Measurements from ENCODE around the gene MRGPRF.
A peak's percentile ranks its signal among the peaks of the same experiment; 100 is the strongest.

The MRGPRF gene

GRCh38 chr11:69055598-69056516 lies 42.8 kb upstream of the MRGPRF start:
- H3K27me3 ChIP-seq (ENCODE audit: control insufficient read depth in 1 of 2, insufficient read depth in 2 of 2, low read length in 2 of 2), result no peaks in the 10 kb centered on the region
- peaks cover 60% of the 10 kb centered on the region for H3K4me1 ChIP-seq (ENCODE audit: control insufficient read depth, insufficient read depth, low read length)
- H3K9me3 ChIP-seq (ENCODE audit: control insufficient read depth in 2 of 2, low read length in 2 of 2), result no peaks in the 10 kb centered on the region
- H3K9ac ChIP-seq (ENCODE audit: low read length in 2 of 2), result no peak overlapping the region
- H3K36me3 ChIP-seq (ENCODE audit: control insufficient read depth in 2 of 2, insufficient read depth in 2 of 2, low read length in 2 of 2), result peaks cover 27 to 40% of the 10 kb centered on the region in 2 donors
- H3K4me3 ChIP-seq (ENCODE audit: low read length in 2 of 2), result peak overlapping the region in 1 of 2 donors; percentile 22
- peak overlapping the region; percentile 55 for H3K27ac ChIP-seq (ENCODE audit: low read length)

- Histone ChIP-seq H3K27ac (ENCODE audit: low read length) (peak overlapping the region; percentile 55), H3K27me3 (ENCODE audit: control insufficient read depth in 1 of 2, insufficient read depth in 2 of 2, low read length in 2 of 2) (no peaks in the 10 kb centered on the region), H3K9me3 (ENCODE audit: control insufficient read depth in 2 of 2, low read length in 2 of 2) (no peaks in the 10 kb centered on the region), H3K4me3 (ENCODE audit: low read length in 2 of 2) (no peak overlapping the region), H3K36me3 (ENCODE audit: control insufficient read depth in 2 of 2, insufficient read depth in 2 of 2, low read length in 2 of 2) (peaks cover 27 to 39% of the 10 kb centered on the region in 2 donors), H3K4me1 (ENCODE audit: control insufficient read depth, insufficient read depth, low read length) (peaks cover 61% of the 10 kb centered on the region), H3K9ac (ENCODE audit: low read length in 2 of 2) (no peak overlapping the region)
Measured at GRCh38 chr11:69055212-69055586, 42.2 kb upstream of the MRGPRF start.

DNA sequence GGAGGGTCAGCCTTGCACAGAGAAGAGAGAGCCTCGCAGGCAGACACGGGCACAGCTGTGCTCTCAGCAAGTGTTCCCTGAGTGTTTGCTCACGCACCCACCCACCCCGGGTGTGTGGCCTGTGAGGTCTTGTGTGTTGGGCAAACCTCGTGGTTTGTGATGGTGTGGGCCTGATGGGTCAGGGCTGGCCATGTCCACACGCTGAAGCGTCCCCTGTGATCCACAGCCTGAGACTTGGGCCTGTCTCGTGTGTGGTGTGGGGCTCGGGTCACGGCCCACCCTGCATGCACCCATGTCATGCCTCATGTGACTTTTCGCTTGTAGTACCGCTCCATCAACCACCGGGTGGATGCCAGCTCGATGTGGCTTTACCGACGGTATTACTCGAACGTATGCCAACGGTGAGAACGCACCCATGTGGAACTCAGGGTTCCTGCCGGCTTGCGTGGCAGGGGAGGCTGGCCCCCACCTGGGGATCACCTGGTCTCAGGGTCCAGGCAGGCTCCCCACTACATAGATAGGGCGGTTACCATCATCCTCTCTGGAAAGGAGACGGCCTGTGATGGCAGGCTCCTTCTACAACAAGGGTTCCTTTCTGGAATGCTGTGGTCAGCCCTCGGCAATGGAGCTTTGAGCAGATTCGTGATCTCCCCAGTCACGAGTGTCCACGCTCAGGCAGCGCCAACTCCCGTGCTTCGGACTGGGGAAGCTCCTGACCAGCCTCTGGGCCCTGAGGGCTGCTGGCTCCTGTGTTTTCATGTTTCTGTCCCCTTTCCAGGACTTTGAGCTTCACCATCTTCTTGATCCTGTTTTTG lies 41.6 kb upstream of the MRGPRF start:
- Histone ChIP-seq H3K4me3 (ENCODE audit: low read length in 2 of 2) (no peak overlapping the region), H3K4me1 (ENCODE audit: control insufficient read depth, insufficient read depth, low read length) (peaks cover 64% of the 10 kb centered on the region), H3K36me3 (ENCODE audit: control insufficient read depth in 2 of 2, insufficient read depth in 2 of 2, low read length in 2 of 2) (peaks cover 27 to 33% of the 10 kb centered on the region in 2 donors)

GRCh38 chr11:69053546-69054396 lies 40.7 kb upstream of the MRGPRF start:
- Histone ChIP-seq H3K27ac (ENCODE audit: low read length) (peak overlapping the region; percentile 97), H3K4me1 (ENCODE audit: control insufficient read depth, insufficient read depth, low read length) (peaks cover 70% of the 10 kb centered on the region), H3K36me3 (ENCODE audit: control insufficient read depth in 2 of 2, insufficient read depth in 2 of 2, low read length in 2 of 2) (peaks cover 23 to 28% of the 10 kb centered on the region in 2 donors)

More for the DNA sequence above, 41.6 kb upstream of the MRGPRF start:
- Histone ChIP-seq H3K9me3 (ENCODE audit: control insufficient read depth in 2 of 2, low read length in 2 of 2) (no peaks in the 10 kb centered on the region), H3K27me3 (ENCODE audit: control insufficient read depth in 1 of 2, insufficient read depth in 2 of 2, low read length in 2 of 2) (no peaks in the 10 kb centered on the region), H3K9ac (ENCODE audit: low read length in 2 of 2) (no peak overlapping the region), H3K27ac (ENCODE audit: low read length) (peak overlapping the region; percentile 55)

GRCh38 chr11:69053169-69053477 lies 40.1 kb upstream of the MRGPRF start:
- Histone ChIP-seq H3K36me3 (ENCODE audit: control insufficient read depth in 2 of 2, insufficient read depth in 2 of 2, low read length in 2 of 2) (peaks cover 20 to 22% of the 10 kb centered on the region in 2 donors), H3K27me3 (ENCODE audit: control insufficient read depth in 1 of 2, insufficient read depth in 2 of 2, low read length in 2 of 2) (no peaks in the 10 kb centered on the region), H3K9me3 (ENCODE audit: control insufficient read depth in 2 of 2, low read length in 2 of 2) (no peaks in the 10 kb centered on the region), H3K4me1 (ENCODE audit: control insufficient read depth, insufficient read depth, low read length) (peaks cover 75% of the 10 kb centered on the region), H3K4me3 (ENCODE audit: low read length in 2 of 2) (peak overlapping the region in 1 of 2 donors; percentile 90), H3K9ac (ENCODE audit: low read length in 2 of 2) (peak overlapping the region in 1 of 2 donors; percentile 47), H3K27ac (ENCODE audit: low read length) (peak overlapping the region; percentile 97)

More at GRCh38 chr11:69053546-69054396, 40.7 kb upstream of the MRGPRF start:
- H3K27me3 ChIP-seq (ENCODE audit: control insufficient read depth in 1 of 2, insufficient read depth in 2 of 2, low read length in 2 of 2), result no peaks in the 10 kb centered on the region
- H3K9me3 ChIP-seq (ENCODE audit: control insufficient read depth in 2 of 2, low read length in 2 of 2), result no peaks in the 10 kb centered on the region
- H3K4me3 ChIP-seq (ENCODE audit: low read length in 2 of 2), result peak overlapping the region in 1 of 2 donors; percentile 90
- no peak overlapping the region for H3K9ac ChIP-seq (ENCODE audit: low read length in 2 of 2)

DNA sequence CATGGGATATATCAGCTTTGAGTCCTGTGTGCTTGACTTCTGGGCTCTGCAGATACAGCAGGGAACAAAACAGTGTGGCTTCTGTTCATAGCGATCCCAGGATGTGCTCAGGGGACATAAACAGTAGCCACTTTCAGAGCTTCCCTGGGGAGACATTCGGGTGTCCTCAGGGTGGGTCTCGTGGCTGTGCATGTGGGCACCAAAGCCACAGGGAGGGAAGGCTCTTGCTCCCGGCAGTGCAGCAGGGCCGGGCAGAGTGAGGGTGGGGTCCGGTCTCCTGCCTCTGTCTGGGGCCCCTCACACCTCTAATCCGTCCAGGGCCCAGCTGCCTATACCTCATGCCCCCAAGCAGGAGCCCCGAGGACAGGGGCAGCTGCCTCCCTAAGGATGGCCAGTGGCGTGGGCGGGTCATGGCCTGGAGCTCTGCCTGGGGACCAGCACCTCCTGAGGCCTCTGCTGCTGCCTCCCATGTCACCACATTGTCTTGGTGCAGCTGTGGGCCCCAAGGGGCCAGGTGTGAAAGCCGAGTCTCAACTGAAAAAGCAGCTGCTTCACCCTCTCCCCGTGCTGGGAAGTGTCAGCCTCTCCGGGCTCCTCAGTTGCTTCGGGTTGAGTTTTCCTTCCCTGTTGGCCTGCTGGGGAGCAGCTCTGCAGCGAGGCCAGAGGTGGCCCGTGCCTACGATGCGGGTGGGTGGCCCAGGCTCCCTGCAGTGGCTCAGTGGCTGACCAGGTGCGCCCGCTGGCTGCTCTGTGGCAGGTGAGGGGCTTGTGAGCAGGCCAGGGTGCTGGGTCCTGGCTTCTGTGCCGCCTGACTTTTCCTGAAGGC lies 39.5 kb upstream of the MRGPRF start:
- peak overlapping the region; percentile 97 for H3K27ac ChIP-seq (ENCODE audit: low read length)
- H3K9me3 ChIP-seq (ENCODE audit: control insufficient read depth in 2 of 2, low read length in 2 of 2), result no peaks in the 10 kb centered on the region
- peak overlapping the region; percentile 21 to 66 for H3K9ac ChIP-seq (ENCODE audit: low read length in 2 of 2)
- no peaks in the 10 kb centered on the region for H3K27me3 ChIP-seq (ENCODE audit: control insufficient read depth in 1 of 2, insufficient read depth in 2 of 2, low read length in 2 of 2)
- H3K4me3 ChIP-seq (ENCODE audit: low read length in 2 of 2), result peak overlapping the region in 1 of 2 donors; percentile 90
- H3K4me1 ChIP-seq (ENCODE audit: control insufficient read depth, insufficient read depth, low read length), result peaks cover 76% of the 10 kb centered on the region
- peaks cover 17 to 20% of the 10 kb centered on the region in 2 donors for H3K36me3 ChIP-seq (ENCODE audit: control insufficient read depth in 2 of 2, insufficient read depth in 2 of 2, low read length in 2 of 2)

DNA sequence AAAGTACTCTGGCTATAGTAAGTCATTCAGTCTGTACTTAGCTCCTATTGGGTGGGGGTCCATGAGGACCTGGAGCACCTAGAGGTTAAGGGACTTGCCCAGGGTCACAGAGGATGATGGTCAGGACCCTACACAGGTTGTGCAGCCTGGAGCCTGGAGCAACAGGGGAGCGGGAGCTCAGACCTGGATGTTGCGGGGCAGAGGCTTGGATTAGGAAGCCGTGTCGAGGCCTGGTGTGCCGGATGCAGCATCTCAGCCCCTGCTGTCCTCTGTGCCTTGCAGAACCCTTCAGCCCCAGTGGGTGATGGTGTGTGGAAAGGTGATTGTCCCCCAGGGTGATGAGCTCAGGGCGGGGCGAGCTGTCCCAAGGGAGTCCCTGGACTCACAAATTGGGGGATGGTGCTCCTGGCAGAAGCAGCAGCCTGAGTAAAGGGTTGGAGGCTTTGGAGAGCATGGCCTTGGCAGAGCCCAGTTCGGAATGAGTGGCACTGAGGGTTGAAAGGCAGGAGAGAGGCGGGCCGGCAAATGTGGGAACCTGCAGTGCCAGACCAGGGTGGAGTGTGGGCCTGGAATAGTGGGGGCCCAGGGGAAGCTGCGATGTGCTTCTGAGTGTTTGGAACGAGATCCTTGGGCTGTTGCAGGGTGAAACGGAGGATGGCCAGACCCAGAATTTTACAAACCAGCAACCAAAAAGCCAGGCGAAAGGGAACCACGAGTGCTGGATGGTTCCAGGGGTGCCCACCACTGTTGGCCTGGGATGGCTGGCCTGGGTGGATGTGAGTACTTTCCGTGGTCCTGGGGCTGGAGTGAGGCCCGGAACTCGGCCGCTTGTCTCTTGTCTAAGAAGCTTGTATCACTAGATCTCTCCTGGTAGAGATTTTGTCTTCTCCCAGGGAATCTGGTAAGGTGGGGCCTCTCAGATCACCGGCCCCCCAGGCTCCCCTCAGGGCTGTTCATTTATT lies 38.6 kb upstream of the MRGPRF start:
- no peaks in the 10 kb centered on the region for H3K9me3 ChIP-seq (ENCODE audit: control insufficient read depth in 2 of 2, low read length in 2 of 2)
- peak overlapping the region; percentile 21 to 66 for H3K9ac ChIP-seq (ENCODE audit: low read length in 2 of 2)
- peak overlapping the region; percentile 50 to 90 for H3K4me3 ChIP-seq (ENCODE audit: low read length in 2 of 2)

GRCh38 chr11:69050592-69051380 lies 37.7 kb upstream of the MRGPRF start:
- Histone ChIP-seq H3K36me3 (ENCODE audit: control insufficient read depth in 2 of 2, insufficient read depth in 2 of 2, low read length in 2 of 2) (peaks cover 11 to 14% of the 10 kb centered on the region in 2 donors), H3K9ac (ENCODE audit: low read length in 2 of 2) (peak overlapping the region; percentile 21 to 66), H3K27ac (ENCODE audit: low read length) (peak overlapping the region; percentile 97), H3K9me3 (ENCODE audit: control insufficient read depth in 2 of 2, low read length in 2 of 2) (no peaks in the 10 kb centered on the region), H3K27me3 (ENCODE audit: control insufficient read depth in 1 of 2, insufficient read depth in 2 of 2, low read length in 2 of 2) (no peaks in the 10 kb centered on the region), H3K4me1 (ENCODE audit: control insufficient read depth, insufficient read depth, low read length) (peaks cover 72% of the 10 kb centered on the region), H3K4me3 (ENCODE audit: low read length in 2 of 2) (peak overlapping the region; percentile 50 to 90)

More for the DNA sequence above, 38.6 kb upstream of the MRGPRF start:
- Histone ChIP-seq H3K27ac (ENCODE audit: low read length) (peak overlapping the region; percentile 97), H3K4me1 (ENCODE audit: control insufficient read depth, insufficient read depth, low read length) (peaks cover 76% of the 10 kb centered on the region), H3K36me3 (ENCODE audit: control insufficient read depth in 2 of 2, insufficient read depth in 2 of 2, low read length in 2 of 2) (peaks cover 12 to 17% of the 10 kb centered on the region in 2 donors), H3K27me3 (ENCODE audit: control insufficient read depth in 1 of 2, insufficient read depth in 2 of 2, low read length in 2 of 2) (no peaks in the 10 kb centered on the region)

All from stomach smooth muscle (tissue), 2 donors.